Inflammatory macrophage treated with lipopolysaccharide for 4 hours (primary cell): Measurements from ENCODE around the gene PLRG1.

ENCODE experiments used
- DNase-seq: peaks from one replicate; pipeline ENCODE4 v3.0.0-alpha.2; 2020

PLRG1 gene

GRCh38 chr4:154516318-154517029 lies 33.7 kb downstream of the PLRG1 start:
- DNase-seq: no peak

GRCh38 chr4:154511981-154512380 lies 38.2 kb downstream of the PLRG1 start:
- no peak for DNase-seq

- DNase-seq: no peak
Measured at GRCh38 chr4:154511548-154511947, 38.7 kb downstream of the PLRG1 start.

- DNase-seq: no peak
Measured at GRCh38 chr4:154507156-154507555, 43.0 kb downstream of the PLRG1 start.

- DNase-seq: peak; percentile 6
Measured at GRCh38 chr4:154506253-154506652, 43.9 kb downstream of the PLRG1 start.

DNA sequence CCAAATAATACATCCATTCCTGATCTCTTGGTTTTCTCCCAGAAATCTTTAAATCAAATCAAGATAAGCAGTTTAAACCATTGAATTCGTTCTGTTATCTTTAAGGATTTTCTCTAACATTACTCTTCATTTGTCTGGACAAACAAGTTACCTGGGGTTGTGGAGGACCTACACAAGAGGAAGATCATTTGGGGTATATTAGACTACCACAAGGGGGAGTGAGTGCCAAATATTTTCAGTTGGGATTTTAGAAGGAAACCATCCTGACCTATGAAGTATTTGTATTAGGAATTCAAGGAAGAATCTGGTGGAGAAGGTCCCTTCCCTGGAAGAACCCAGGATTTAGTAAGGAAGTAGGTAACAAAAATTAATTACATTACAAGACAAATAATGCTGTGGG lies 46.6 kb downstream of the PLRG1 start:
- no peak for DNase-seq

DNA sequence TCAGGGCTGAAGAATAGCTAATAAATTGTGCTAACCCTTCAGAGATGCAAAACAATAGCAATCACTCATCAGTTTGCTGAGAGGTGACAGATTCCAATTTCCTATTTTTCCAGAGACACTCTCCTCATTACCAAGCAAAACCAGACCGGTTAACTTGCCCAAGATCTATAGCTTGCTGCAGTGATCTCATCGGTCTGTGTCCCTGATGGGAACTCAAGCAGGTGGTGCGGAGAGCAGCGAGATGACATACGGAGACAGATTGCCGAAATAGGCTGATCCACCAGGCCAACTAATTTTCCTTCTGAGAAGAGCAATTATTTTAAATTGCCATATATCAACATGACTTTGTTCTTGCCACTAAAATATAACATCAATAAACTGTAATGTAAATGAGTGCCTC lies 48.1 kb downstream of the PLRG1 start:
- DNase-seq: no peak

DNA sequence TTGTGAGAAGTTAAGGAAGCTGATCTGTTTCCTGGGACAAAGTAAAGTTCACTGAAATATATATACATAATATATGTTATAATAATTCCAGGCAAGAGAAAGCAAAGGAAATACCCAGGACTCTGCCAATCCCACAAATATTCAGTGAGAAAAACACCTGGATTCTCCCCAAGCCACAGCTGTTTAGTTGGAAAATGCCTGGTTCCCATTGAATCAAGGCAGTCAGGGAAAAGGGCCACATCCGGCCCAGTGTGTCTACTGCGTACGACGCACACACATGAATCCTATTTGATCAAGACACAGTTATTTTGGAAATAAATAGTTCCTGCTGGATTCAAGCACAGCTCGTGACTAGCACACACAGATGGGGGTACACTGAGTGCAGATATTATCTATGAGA lies 52.3 kb downstream of the PLRG1 start:
- DNase-seq: no peak

DNA sequence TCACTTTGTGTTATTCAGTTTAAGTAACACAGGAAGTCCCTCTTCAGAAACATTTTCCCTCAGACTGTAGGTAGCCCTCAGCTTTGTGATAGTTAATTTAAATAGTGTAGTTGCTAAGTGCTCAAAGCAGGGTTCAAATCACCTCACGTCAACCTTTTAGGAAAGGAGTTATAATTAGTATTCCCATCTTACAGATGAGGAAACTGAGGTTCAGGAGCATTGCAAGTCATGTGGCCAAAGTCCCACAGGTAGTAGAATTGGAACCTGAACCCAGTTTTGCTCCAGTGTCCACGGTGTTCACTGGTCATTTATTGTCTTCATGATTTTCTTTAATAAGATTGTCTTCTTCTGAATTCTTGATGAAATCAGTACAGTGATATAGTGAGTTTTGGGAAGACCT lies 54.3 kb downstream of the PLRG1 start:
- DNase-seq: no peak

DNA sequence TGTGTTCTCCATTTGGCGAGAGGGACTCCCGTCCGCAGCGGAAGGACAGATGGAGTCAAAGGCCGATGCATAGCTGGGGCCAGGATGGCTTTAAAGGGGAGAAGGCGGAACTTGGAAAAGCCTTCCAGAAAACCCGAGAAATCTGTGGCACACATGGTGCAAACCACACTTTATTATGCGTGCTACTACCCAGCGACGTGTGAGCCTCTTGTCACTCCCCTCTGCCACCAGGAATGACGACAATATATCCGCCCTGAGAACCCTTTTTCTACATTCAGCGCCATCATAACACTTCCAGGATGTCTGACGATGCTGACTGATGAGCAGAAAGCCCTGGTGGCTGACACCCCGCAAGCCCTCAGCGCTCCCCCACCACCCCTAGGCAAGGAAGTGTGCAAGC lies 57.9 kb downstream of the PLRG1 start:
- DNase-seq: no peak

GRCh38 chr4:154491341-154492271 lies 58.6 kb downstream of the PLRG1 start, which contains the start of gene DCHS2:
DCHS2 (minus strand) TSS chr4:154491799; CDS start chr4:154491355, 444 bp downstream.
- peak; percentile 3 for DNase-seq

DNA sequence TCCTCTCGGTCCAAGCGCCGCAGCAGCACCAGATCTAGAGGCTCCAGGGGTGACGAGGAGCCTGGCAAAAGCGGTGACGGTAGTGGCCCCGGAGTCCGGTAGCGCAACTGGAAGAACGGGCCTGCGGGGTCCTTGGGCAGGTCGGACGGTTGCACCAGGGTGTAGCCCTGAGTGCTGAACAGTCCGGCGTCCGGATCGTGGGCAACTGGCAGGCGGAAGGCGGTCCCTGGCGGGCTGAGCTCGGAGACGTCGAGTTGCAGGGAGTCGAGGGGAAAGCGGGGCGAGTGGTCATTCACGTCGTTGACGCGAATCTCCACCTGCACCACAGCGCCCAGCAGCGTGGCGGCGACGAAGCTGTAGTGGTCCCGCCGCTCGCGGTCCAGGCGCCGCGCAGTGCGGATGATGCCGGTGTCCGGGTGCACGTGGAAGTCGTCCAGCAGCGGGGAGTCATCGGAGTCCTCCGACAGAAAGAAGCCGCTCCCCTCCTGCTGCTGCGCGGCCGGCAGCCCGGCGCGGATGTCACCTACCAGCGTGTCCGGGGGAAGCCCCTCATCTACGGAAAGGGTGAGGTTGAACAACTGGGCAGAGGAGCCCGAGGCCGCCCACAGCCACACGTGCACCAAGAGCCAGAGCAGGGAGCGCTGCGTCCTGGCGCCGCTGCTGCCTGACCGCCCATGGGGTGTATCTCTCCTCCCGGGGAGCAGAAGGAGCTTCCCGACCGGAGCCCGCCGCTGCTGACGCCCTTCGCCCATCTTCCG lies 59.4 kb downstream of the PLRG1 start:
- DNase-seq: no peak

DNA sequence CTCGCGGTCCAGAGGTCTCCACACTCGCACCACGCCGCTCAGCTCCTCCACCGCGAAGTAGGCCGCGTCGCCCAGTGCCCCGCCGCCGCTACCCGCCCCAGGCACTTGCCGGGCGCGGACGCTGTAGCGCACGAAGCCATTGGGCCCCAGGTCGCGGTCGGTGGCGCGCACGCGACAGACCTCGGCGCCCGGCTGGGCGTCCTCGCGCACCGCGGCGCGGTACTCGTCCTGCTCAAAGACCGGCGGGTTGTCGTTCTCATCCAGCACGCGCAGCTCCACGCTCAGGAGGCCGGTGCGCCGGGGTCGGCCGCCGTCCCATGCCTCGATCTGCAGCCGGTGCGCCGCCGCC lies 60.0 kb downstream of the PLRG1 start:
- no peak for DNase-seq

GRCh38 chr4:154489558-154490233 lies 60.5 kb downstream of the PLRG1 start:
- no peak for DNase-seq

GRCh38 chr4:154487145-154487544 lies 63.1 kb downstream of the PLRG1 start:
- no peak for DNase-seq

DNA sequence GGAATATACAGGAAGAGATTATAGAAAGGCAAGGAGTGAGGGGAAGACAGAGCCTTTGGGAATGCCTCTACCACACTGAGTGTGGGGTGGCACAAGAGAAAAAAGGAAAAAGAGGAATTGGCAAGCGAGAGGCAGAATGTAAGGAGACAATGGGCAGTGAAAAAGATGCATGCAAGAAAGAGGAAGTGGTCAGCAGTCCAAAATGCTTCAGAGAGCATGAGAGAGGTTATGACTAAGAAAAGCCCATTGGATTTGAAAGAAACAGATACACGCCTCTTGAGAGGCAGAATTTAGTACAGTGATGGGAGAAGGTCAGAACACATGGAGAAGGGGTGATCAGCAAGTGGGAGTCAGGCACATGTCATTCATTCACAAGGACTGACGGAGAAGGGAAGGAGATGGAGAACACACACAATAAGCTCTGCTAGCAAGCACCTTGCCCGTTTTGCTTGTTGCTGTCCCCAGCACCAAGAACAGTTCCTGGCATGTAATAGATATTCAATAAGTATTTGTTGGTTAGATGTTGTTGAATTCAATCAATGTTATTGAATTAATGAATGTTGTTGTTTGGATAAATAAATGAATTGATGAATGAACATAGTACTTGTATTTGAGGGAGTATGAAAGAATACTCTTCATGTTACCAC lies 65.0 kb downstream of the PLRG1 start:
- DNase-seq: peak; percentile 24
